Measurements from ENCODE around the gene CREB5. TPM values are rescaled to one million over a fixed set of nuclear protein-coding genes. Genes with fewer than 3 reads are reported as not detected.

Gene CREB5
- total and polyA plus RNA-seq, 2 of the 8 experiments (the other 6 are each of a cell fraction or from before 2014, with no cell fraction given), result 2.4 to 2.7 TPM

GRCh38 chr7:28502408-28502807, 90.1 kb downstream of the CREB5 start:
- Histone ChIP-seq H3K23me2 (ENCODE audit: low read depth, low read length) (no peaks in the 10 kb centered on the region; the same call in 1 of the 2 replicates), H2BK120ac (replicated peaks; ENCODE audit: low read depth, low read length) (no peak overlapping the region), H3K4me1 (replicated peaks in 1 of 4; ENCODE audit: control insufficient read depth in 3 of 4, insufficient read depth in 4 of 4, low read length in 3 of 4) (no peaks in the 10 kb centered on the region), H3K23ac (ENCODE audit: insufficient read length) (no peak overlapping the region), H3K14ac (ENCODE audit: insufficient read length) (no peak overlapping the region), H2AFZ (ENCODE audit: low read length) (no peak overlapping the region), H3K18ac (ENCODE audit: extremely low read depth, low read length) (no peak overlapping the region), H3K4me3 (ENCODE audit: extremely low read depth in 1 of 4, insufficient read depth in 2 of 4, low read depth in 3 of 4, low read length in 4 of 4) (no peak overlapping the region), H3K27ac (ENCODE audit: low read depth, low read length) (no peak overlapping the region), H4K5ac (ENCODE audit: insufficient read length, low read depth, low read length) (no peak overlapping the region), H3K27me3 (replicated peaks in 1 of 4; ENCODE audit: control insufficient read depth in 3 of 4, extremely low read depth in 1 of 4, insufficient read depth in 3 of 4, low read length in 3 of 4) (no peaks in the 10 kb centered on the region), H4K20me1 (replicated peaks in 1 of 2; ENCODE audit: control insufficient read depth in 1 of 2, insufficient read depth in 2 of 2, low read length in 2 of 2) (no peaks in the 10 kb centered on the region), H2BK5ac (ENCODE audit: low read depth, low read length) (no peak overlapping the region), H4K8ac (ENCODE audit: extremely low read depth, insufficient read depth, low read length) (no peak overlapping the region), H3K36me3 (ENCODE audit: control insufficient read depth in 2 of 4, insufficient read depth in 4 of 4, low read length in 3 of 4) (no peaks in the 10 kb centered on the region), H3K56ac (replicated peaks; ENCODE audit: insufficient read length, low read depth, low read length) (no peak overlapping the region), H3K9me3 (ENCODE audit: insufficient read depth in 2 of 2, low read depth in 1 of 2, low read length in 1 of 2) (no peaks in the 10 kb centered on the region), H2BK15ac (ENCODE audit: low read length) (no peak overlapping the region), H3K79me2 (ENCODE audit: control insufficient read depth in 1 of 2, insufficient read depth in 2 of 2, low read length in 2 of 2) (no peaks in the 10 kb centered on the region), H2AK5ac (ENCODE audit: low read depth, low read length) (no peak overlapping the region), H2BK20ac (ENCODE audit: low read length) (no peak overlapping the region), H3K9ac (replicated peaks in 1 of 4; ENCODE audit: extremely low read depth in 1 of 4, low read depth in 3 of 4, low read length in 3 of 4) (no peak overlapping the region), H2BK12ac (ENCODE audit: low read depth, low read length) (no peak overlapping the region), H3K4me2 (ENCODE audit: insufficient read depth in 1 of 2, low read depth in 2 of 2, low read length in 2 of 2) (no peak overlapping the region), H4K91ac (replicated peaks; ENCODE audit: insufficient read length, low read length) (no peak overlapping the region), H3K4ac (replicated peaks; ENCODE audit: insufficient read length, low read depth, low read length) (no peak overlapping the region), H3K79me1 (ENCODE audit: low read depth, low read length) (no peaks in the 10 kb centered on the region)
- POLR2A ChIA-PET (ENCODE audit: partially characterized antibody), result no interaction called here
- CTCF ChIA-PET (ENCODE audit: partially characterized antibody), result no interaction called here
- FAIRE-seq (no peak), DNase-seq (ENCODE audit: low read depth in 1 of 2, low spot score in 2 of 2) (no peak)
- no peak for TF ChIP-seq RAD21 (IDR thresholded peaks at IDR 0.05 in 1 of 2, conservative IDR thresholded peaks at IDR 0.05 in 1 of 2; ENCODE audit: low read depth in 2 of 2, low read length in 2 of 2)
- no peak for TF ChIP-seq CTBP2 (IDR thresholded peaks at IDR 0.05; ENCODE audit: borderline replicate concordance, insufficient read depth, insufficient read length, low read length)
- no peak for TF ChIP-seq CEBPB (IDR thresholded peaks at IDR 0.05; ENCODE audit: low read depth, low read length)
- no peak for TF ChIP-seq SIRT6 (IDR thresholded peaks at IDR 0.05; ENCODE audit: low read length)
- no peak for TF ChIP-seq RNF2 (IDR thresholded peaks at IDR 0.05; ENCODE audit: borderline replicate concordance, low read depth, low read length, missing control alignments, poor library complexity, severe bottlenecking)
- no peak for TF ChIP-seq SP2 (IDR thresholded peaks at IDR 0.05; ENCODE audit: low read length)
- no peak for TF ChIP-seq EGR1 (IDR thresholded peaks at IDR 0.05; ENCODE audit: borderline replicate concordance, low read depth, low read length)
- TF ChIP-seq POLR2A (IDR thresholded peaks at IDR 0.05; ENCODE audit: control extremely low read depth in 1 of 2, low read depth in 2 of 2, low read length in 2 of 2), result no peak
- TF ChIP-seq NRF1 (IDR thresholded peaks at IDR 0.05; ENCODE audit: low read depth, low read length), result no peak
- TF ChIP-seq GABPA (IDR thresholded peaks at IDR 0.05; ENCODE audit: borderline replicate concordance, insufficient read depth, low read length), result no peak
- TF ChIP-seq BACH1 (IDR thresholded peaks at IDR 0.05; ENCODE audit: low read length), result no peak
- TF ChIP-seq SP4 (IDR thresholded peaks at IDR 0.05; ENCODE audit: low read length), result no peak
- TF ChIP-seq SIN3A (conservative IDR thresholded peaks at IDR 0.05 in 1 of 2, IDR thresholded peaks at IDR 0.05 in 1 of 2; ENCODE audit: low read depth in 1 of 2, low read length in 2 of 2), result no peak
- no peak for TF ChIP-seq JUN (IDR thresholded peaks at IDR 0.05; ENCODE audit: low read depth, low read length)
- TF ChIP-seq TEAD4 (IDR thresholded peaks at IDR 0.05; ENCODE audit: low read depth, low read length), result no peak
- TF ChIP-seq POU5F1 (IDR thresholded peaks at IDR 0.05; ENCODE audit: low read depth, low read length), result no peak
- WGBS, 2 experiments (ENCODE audit: extremely low coverage in 1 of 2, insufficient coverage in 1 of 2, insufficient read length in 1 of 2, insufficient replicate concordance in 2 of 2, low coverage in 1 of 2, low lambda C conversion rate in 2 of 2, missing lambda C conversion rate in 1 of 2), result 86% methylated on average over 1 of the region's 1 CpG; no CpG with 5 or more reads in 1 of the 2 experiments
